ENCODE measurements around the gene SLX4IP. TPM values are rescaled to one million over a fixed set of nuclear protein-coding genes. Genes with fewer than 3 reads are reported as not detected.

The SLX4IP gene
- total RNA-seq, 1 experiment from 2014 or later, result 11.1 TPM

- TF ChIP-seq MAX (IDR thresholded peaks at IDR 0.05) (no peak), REST (IDR thresholded peaks at IDR 0.05; ENCODE audit: low read depth) (no peak), EGR1 (IDR thresholded peaks at IDR 0.05; ENCODE audit: low read depth) (no peak), CEBPB (IDR thresholded peaks at IDR 0.05; ENCODE audit: low read depth) (no peak)
Observed at GRCh38 chr20:10595266-10595665, 160.2 kb downstream of the SLX4IP start (continued).

GRCh38 chr20:10595985-10596384, 160.9 kb downstream of the SLX4IP start:
- no peak overlapping the region for H3K27ac ChIP-seq (ENCODE audit: low read depth, low read length)
- TF ChIP-seq ATF3 (IDR thresholded peaks at IDR 0.05) (no peak), SIN3A (IDR thresholded peaks at IDR 0.05; ENCODE audit: low read depth) (no peak), ZBTB33 (IDR thresholded peaks at IDR 0.05; ENCODE audit: extremely low read depth, insufficient replicate concordance, low read length) (no peak), ELF1 (IDR thresholded peaks at IDR 0.05; ENCODE audit: borderline replicate concordance, low read depth) (no peak), CBX3 (IDR thresholded peaks at IDR 0.05; ENCODE audit: low read depth) (no peak), FOSL1 (IDR thresholded peaks at IDR 0.05; ENCODE audit: low read depth) (no peak), ZNF274 (IDR thresholded peaks at IDR 0.05; ENCODE audit: low read depth, low read length) (no peak), SRF (IDR thresholded peaks at IDR 0.05; ENCODE audit: low read depth) (no peak), ZFX (IDR thresholded peaks at IDR 0.05) (no peak), TCF7L2 (IDR thresholded peaks at IDR 0.05; ENCODE audit: borderline replicate concordance, extremely low read depth, insufficient read depth, insufficient read length) (no peak), POLR2AphosphoS5 (IDR thresholded peaks at IDR 0.05; ENCODE audit: low read depth, low read length) (no peak), JUND (IDR thresholded peaks at IDR 0.05) (no peak), EZH2phosphoT487 (IDR thresholded peaks at IDR 0.05; ENCODE audit: borderline replicate concordance) (no peak), SP1 (IDR thresholded peaks at IDR 0.05; ENCODE audit: low read depth) (no peak), MAX (IDR thresholded peaks at IDR 0.05) (no peak), YY1 (IDR thresholded peaks at IDR 0.05; ENCODE audit: extremely low read depth, insufficient replicate concordance, low read depth, low read length) (no peak)

More at GRCh38 chr20:10595985-10596384, 160.9 kb downstream of the SLX4IP start:
- Histone ChIP-seq H2AFZ (ENCODE audit: low read depth, low read length, poor library complexity, severe bottlenecking) (no peak overlapping the region), H3K9me2 (ENCODE audit: insufficient read depth) (no peaks in the 10 kb centered on the region), H3K27me3 (ENCODE audit: insufficient read depth, low read length) (no peaks in the 10 kb centered on the region), H3K4me2 (ENCODE audit: low read length) (no peak overlapping the region), H3K9ac (ENCODE audit: low read length) (no peak overlapping the region), H4K20me1 (ENCODE audit: insufficient read depth) (no peaks in the 10 kb centered on the region), H3K9me3 (ENCODE audit: control insufficient read depth in 1 of 2, insufficient read depth in 1 of 2, low read depth in 1 of 2, low read length in 2 of 2) (no peaks in the 10 kb centered on the region), H3K36me3 (ENCODE audit: control insufficient read depth in 1 of 2, insufficient read depth in 2 of 2, low read length in 2 of 2) (no peaks in the 10 kb centered on the region; a peak in 1 of 4 replicates), H3K79me2 (ENCODE audit: insufficient read depth, low read length) (no peaks in the 10 kb centered on the region), H3K4me1 (ENCODE audit: control insufficient read depth in 1 of 2, insufficient read depth in 2 of 2, low read length in 2 of 2) (peaks cover 55 to 57% of the 10 kb centered on the region in 2 experiments), H3K4me3 (replicated peaks in 1 of 2; ENCODE audit: low read depth in 1 of 2, low read length in 2 of 2) (no peak overlapping the region)
- intact Hi-C loops (cut with micrococcal nuclease), result no loop called here
- ChIA-PET RAD21 (ENCODE audit: low non-redundant PET in 1 of 2, low total read pairs in 2 of 2, uncharacterized antibody in 2 of 2, unreplicated experiment in 2 of 2) (interaction anchor here in 1 of 2 experiments (0.5 kb wide), 1 partner anchor 978 kb away, joined by 3 read pairs; no protein-coding TSS in a partner anchor), CTCF (no interaction called here), POLR2A (no interaction called here)
- DNase-seq (ENCODE audit: low read depth, low spot score) (no peak), ATAC-seq (no peak)
- BruUV-seq (replicated peaks), result no TSS peak

Data from HCT116 (cell line).